GM12878 (cell line): ENCODE results near the gene KCNK13. TPM values are rescaled to one million over a fixed set of nuclear protein-coding genes. Genes with fewer than 3 reads are reported as not detected.

Experiments used
- ATAC-seq: fragments of 200-7000 bp; cut with Tn5 transposase; 3 replicates; pipeline ENCODE4 v1.9.1; 2020; ENCODE audit warnings: mild to moderate bottlenecking, moderate library complexity
- BruUV-seq: library from RNA; stranded (reverse); fragments of 400-500 nt; replicated peaks from 2 replicates; lab custom pipeline; 2021; lab: Mats Ljungman, UMichigan
- CTCF ChIA-PET: fragments of 300-600 bp; sonication (Branson Sonifier 250); formaldehyde crosslinking; extraction: SDS; loops from one replicate; lab custom pipeline; 2021; ENCODE audit warnings: inconsistent platforms; lab: Yijun Ruan, JAX
- POLR2A ChIA-PET: fragments of 350-600 bp; formaldehyde crosslinking; extraction: SDS; loops from one replicate; lab custom pipeline; 2021; ENCODE audit warnings: inconsistent platforms; lab: Charles Lee
- RAD21 ChIA-PET: fragments of 300-600 bp; sonication (Branson Sonifier 250); formaldehyde crosslinking; loops from one replicate; lab custom pipeline; 2023; ENCODE audit warnings: antibody characterized with exemption; ENCODE audit not compliant: unreplicated experiment; lab: Charles Lee
- SMC1A ChIA-PET: fragments of 300-600 bp; sonication (Branson Sonifier 250); formaldehyde crosslinking; loops from one replicate; lab custom pipeline; 2023; ENCODE audit not compliant: unreplicated experiment, uncharacterized antibody; lab: Charles Lee
- DNase-seq: peaks from one replicate; pipeline ENCODE4 v3.0.0-alpha.2; 2011; ENCODE audit warnings: low read depth, low spot score
- FAIRE-seq: peaks from 3 replicates; lab custom pipeline; 2011; peaks lifted over from hg19 to GRCh38; lab: Jason Lieb, UNC
- H2AFZ ChIP-seq: 2 replicates; pipeline ENCODE4 v1.6.0; 2011; ENCODE audit warnings: low read depth, low read length, control low read depth; ENCODE audit not compliant: control insufficient read depth
- H3K27ac ChIP-seq: 2 replicates; pipeline ENCODE4 v1.5.1; 2011; ENCODE audit warnings: control low read depth; ENCODE audit not compliant: control insufficient read depth, insufficient read depth
- H3K27me3 ChIP-seq, 2 experiments: replicated peaks in 1 of 2; 2 replicates each; pipeline versions ENCODE4 v1.6.0 to v1.6.1; 2011; ENCODE audit warnings: low read length in 1 of 2; ENCODE audit not compliant: control insufficient read depth in 2 of 2, insufficient read depth in 2 of 2
- H3K36me3 ChIP-seq, 2 experiments: 2 replicates each; pipeline ENCODE4 v1.5.1; 2011; ENCODE audit warnings: low read length in 1 of 2; ENCODE audit not compliant: control insufficient read depth in 2 of 2, insufficient read depth in 2 of 2
- H3K4me1 ChIP-seq: 2 replicates; pipeline ENCODE4 v1.6.1; 2011; ENCODE audit warnings: mild to moderate bottlenecking, low read length, moderate library complexity, mixed read lengths; ENCODE audit not compliant: control insufficient read depth, insufficient read depth
- H3K4me2 ChIP-seq: 2 replicates; pipeline ENCODE4 v1.6.0; 2011; ENCODE audit warnings: control low read depth; ENCODE audit not compliant: control insufficient read depth, insufficient read depth
- H3K4me3 ChIP-seq: fragments of 200-600 bp; sonication (generic); 2 replicates; pipeline ENCODE4 v1.5.1; 2016
- H3K79me2 ChIP-seq: 2 replicates; pipeline ENCODE4 v1.6.0; 2011; ENCODE audit warnings: low read length; ENCODE audit not compliant: control insufficient read depth, insufficient read depth
- H3K9ac ChIP-seq: 2 replicates; pipeline ENCODE4 v1.8.0; 2011; ENCODE audit warnings: low read length, control low read depth, mixed read lengths; ENCODE audit not compliant: control insufficient read depth, insufficient read depth
- H3K9me3 ChIP-seq: replicated peaks from 3 replicates; pipeline ENCODE4 v1.5.1; 2011; ENCODE audit warnings: mild to moderate bottlenecking, low read length; ENCODE audit not compliant: control insufficient read depth, insufficient read depth
- H4K20me1 ChIP-seq: 2 replicates; pipeline ENCODE4 v1.6.0; 2011; ENCODE audit not compliant: control insufficient read depth, insufficient read depth
- FOXK2 ChIP-seq: fragments of 450-650 bp; IDR thresholded peaks from 2 replicates; pipeline ENCODE4 v1.6.1; 2017; ENCODE audit warnings: mild to moderate bottlenecking, moderate library complexity
- HDAC2 ChIP-seq: fragments of 200-600 bp; sonication (generic); IDR thresholded peaks from 2 replicates; pipeline ENCODE4 v1.6.1; 2017
- NFIC ChIP-seq: IDR thresholded peaks from 2 replicates; pipeline ENCODE4 v1.6.1; 2012; ENCODE audit warnings: low read depth, mild to moderate bottlenecking, inconsistent platforms, low read length, moderate library complexity
- SPI1 ChIP-seq: IDR thresholded peaks from 2 replicates; pipeline ENCODE4 v1.6.1; 2011; ENCODE audit warnings: low read depth, mild to moderate bottlenecking, low read length, moderate library complexity, borderline replicate concordance; ENCODE audit not compliant: insufficient read depth
- WGBS: methylation state at CpG from one replicate; pipeline ENCODE4 v1.1.6; 2016; ENCODE audit warnings: low lambda C conversion rate; ENCODE audit not compliant: insufficient replicate concordance, insufficient coverage; ENCODE audit errors: missing lambda C conversion rate; 5-methylcytosine and 5-hydroxymethylcytosine counted together
- in situ Hi-C: fragments of 300-500 bp; cut with MboI; formaldehyde crosslinking; loops from 9 replicates; pipeline ENCODE4 v1.14.3; 2018; ENCODE audit warnings: mixed read lengths
- intact Hi-C: fragments of 100-400 bp; cut with micrococcal nuclease; formaldehyde crosslinking; loops from one replicate; pipeline ENCODE4 v1.14.2; 2022; ENCODE audit not compliant: unreplicated experiment
- polyA plus RNA-seq, 11 experiments: library from polyadenylated mRNA; depleted of rRNA in 4 of 11; unstranded in 6 of 11; stranded (reverse) in 5 of 11; fragments of >200 nt; fragmentation: Nextera tagmentation in 4 of 11; fragmentation: Illumina TruSeq in 1 of 11; extraction: Ambion mirVana in 4 of 11; extraction: Trizol in 1 of 11; gene quantifications; 1 replicate in 1 of 11; 2 replicates in 10 of 11; pipeline versions ENCODE4 v1.2.1 to v1.2.3, GENCODE V29; 2011 to 2016; ENCODE audit warnings: inconsistent platforms in 2 of 11, missing spikeins in 2 of 11, low read depth in 1 of 11
- total RNA-seq, 4 experiments: library from RNA; depleted of rRNA in 3 of 4; stranded (reverse); fragments of >200 nt in 3 of 4; fragmentation: Illumina TruSeq in 1 of 4; extraction: Trizol in 1 of 4; gene quantifications; 2 replicates each; pipeline versions ENCODE4 v1.2.1 to v1.2.3, GENCODE V29; 2013 to 2021
- TF ChIP-seq, protein P1 (sequence below): fragments of 450-650 bp; formaldehyde crosslinking; IDR thresholded peaks from 2 replicates; pipeline ENCODE4 v1.4.0; 2020; ENCODE audit warnings: mild to moderate bottlenecking, moderate library complexity
- TF ChIP-seq, protein P2 (sequence below): fragments of 450-650 bp; IDR thresholded peaks from 2 replicates; pipeline ENCODE4 v1.6.1; 2017; ENCODE audit warnings: mild to moderate bottlenecking
- TF ChIP-seq, protein P3 (sequence below): IDR thresholded peaks from 2 replicates; pipeline ENCODE4 v1.6.1; 2011; ENCODE audit warnings: low read depth, mild to moderate bottlenecking, low read length, moderate library complexity, borderline replicate concordance; ENCODE audit errors: extremely low read depth
- TF ChIP-seq, protein P4 (sequence below): IDR thresholded peaks from 2 replicates; pipeline ENCODE4 v1.6.1; 2012; ENCODE audit warnings: improper control_type of control experiment, low read depth, low read length; ENCODE audit not compliant: insufficient replicate concordance

Gene KCNK13
- total and polyA plus RNA-seq, 10 of the 15 experiments (the other 5 are each of a cell fraction or from before 2014, with no cell fraction given) = not detected

DNA sequence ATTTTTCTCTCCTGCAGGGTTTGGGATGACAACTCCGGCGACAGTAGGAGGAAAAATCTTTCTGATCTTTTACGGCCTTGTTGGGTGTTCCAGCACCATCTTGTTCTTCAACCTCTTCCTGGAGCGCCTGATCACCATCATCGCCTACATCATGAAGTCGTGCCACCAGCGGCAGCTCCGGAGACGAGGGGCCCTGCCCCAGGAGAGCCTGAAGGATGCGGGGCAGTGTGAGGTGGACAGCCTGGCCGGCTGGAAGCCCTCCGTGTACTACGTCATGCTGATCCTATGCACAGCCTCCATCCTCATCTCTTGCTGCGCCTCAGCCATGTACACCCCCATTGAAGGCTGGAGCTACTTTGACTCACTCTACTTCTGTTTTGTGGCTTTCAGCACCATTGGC is 122.3 kb downstream of the KCNK13 start (continued):
- TF ChIP-seq, protein P1, sequence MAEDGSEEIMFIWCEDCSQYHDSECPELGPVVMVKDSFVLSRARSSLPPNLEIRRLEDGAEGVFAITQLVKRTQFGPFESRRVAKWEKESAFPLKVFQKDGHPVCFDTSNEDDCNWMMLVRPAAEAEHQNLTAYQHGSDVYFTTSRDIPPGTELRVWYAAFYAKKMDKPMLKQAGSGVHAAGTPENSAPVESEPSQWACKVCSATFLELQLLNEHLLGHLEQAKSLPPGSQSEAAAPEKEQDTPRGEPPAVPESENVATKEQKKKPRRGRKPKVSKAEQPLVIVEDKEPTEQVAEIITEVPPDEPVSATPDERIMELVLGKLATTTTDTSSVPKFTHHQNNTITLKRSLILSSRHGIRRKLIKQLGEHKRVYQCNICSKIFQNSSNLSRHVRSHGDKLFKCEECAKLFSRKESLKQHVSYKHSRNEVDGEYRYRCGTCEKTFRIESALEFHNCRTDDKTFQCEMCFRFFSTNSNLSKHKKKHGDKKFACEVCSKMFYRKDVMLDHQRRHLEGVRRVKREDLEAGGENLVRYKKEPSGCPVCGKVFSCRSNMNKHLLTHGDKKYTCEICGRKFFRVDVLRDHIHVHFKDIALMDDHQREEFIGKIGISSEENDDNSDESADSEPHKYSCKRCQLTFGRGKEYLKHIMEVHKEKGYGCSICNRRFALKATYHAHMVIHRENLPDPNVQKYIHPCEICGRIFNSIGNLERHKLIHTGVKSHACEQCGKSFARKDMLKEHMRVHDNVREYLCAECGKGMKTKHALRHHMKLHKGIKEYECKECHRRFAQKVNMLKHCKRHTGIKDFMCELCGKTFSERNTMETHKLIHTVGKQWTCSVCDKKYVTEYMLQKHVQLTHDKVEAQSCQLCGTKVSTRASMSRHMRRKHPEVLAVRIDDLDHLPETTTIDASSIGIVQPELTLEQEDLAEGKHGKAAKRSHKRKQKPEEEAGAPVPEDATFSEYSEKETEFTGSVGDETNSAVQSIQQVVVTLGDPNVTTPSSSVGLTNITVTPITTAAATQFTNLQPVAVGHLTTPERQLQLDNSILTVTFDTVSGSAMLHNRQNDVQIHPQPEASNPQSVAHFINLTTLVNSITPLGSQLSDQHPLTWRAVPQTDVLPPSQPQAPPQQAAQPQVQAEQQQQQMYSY (CRISPR knock-in tag) = no peak
- TF ChIP-seq NFIC (no peak), SPI1 (no peak)
- TF ChIP-seq, protein P2, sequence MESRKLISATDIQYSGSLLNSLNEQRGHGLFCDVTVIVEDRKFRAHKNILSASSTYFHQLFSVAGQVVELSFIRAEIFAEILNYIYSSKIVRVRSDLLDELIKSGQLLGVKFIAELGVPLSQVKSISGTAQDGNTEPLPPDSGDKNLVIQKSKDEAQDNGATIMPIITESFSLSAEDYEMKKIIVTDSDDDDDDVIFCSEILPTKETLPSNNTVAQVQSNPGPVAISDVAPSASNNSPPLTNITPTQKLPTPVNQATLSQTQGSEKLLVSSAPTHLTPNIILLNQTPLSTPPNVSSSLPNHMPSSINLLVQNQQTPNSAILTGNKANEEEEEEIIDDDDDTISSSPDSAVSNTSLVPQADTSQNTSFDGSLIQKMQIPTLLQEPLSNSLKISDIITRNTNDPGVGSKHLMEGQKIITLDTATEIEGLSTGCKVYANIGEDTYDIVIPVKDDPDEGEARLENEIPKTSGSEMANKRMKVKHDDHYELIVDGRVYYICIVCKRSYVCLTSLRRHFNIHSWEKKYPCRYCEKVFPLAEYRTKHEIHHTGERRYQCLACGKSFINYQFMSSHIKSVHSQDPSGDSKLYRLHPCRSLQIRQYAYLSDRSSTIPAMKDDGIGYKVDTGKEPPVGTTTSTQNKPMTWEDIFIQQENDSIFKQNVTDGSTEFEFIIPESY = no peak

DNA sequence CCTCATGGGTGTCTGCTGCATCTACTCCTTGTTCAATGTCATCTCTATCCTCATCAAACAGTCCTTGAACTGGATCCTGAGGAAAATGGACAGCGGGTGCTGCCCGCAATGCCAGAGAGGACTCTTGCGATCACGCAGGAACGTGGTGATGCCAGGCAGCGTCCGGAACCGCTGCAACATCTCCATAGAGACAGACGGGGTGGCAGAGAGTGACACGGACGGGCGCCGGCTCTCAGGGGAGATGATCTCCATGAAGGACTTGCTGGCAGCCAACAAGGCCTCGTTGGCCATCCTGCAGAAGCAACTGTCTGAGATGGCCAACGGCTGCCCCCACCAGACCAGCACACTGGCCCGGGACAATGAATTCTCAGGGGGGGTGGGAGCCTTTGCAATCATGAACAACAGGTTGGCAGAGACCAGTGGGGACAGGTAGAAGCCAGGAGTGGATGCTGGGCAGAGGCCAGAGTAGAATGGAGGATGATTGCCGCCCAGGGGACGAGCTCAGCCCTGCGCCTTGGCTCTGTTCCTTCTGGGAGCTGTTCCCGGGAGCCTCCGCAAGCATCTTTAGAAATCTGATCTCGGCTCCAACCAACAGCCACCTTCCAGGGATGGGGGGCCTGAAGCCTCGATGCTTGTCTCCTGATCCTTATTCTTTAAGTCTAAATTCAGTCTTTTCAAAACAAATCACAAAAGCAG is 122.9 kb downstream of the KCNK13 start:
- ChIA-PET RAD21 (no interaction called here), SMC1A (no interaction called here), POLR2A (no interaction called here), CTCF (no interaction called here)
- BruUV-seq = no TSS peak
- Histone ChIP-seq H3K9ac (no peak overlapping the region), H3K27ac (no peak overlapping the region), H3K4me3 (no peak overlapping the region), H4K20me1 (no peaks in the 10 kb centered on the region), H3K79me2 (no peaks in the 10 kb centered on the region), H3K4me1 (no peaks in the 10 kb centered on the region), H3K36me3 (no peaks in the 10 kb centered on the region), H3K9me3 (no peaks in the 10 kb centered on the region), H3K27me3 (no peaks in the 10 kb centered on the region), H2AFZ (no peak overlapping the region), H3K4me2 (no peak overlapping the region)
- DNase-seq = no peak
- intact Hi-C loops (loop anchor here (10.0 kb wide), 1 partner anchor 670 kb away; no protein-coding TSS in a partner anchor), in situ Hi-C loops (no loop called here)
- FAIRE-seq = no peak
- 53% methylated on average over 23 of the region's 23 CpGs for WGBS
- no peak for ATAC-seq
- TF ChIP-seq, protein P3, sequence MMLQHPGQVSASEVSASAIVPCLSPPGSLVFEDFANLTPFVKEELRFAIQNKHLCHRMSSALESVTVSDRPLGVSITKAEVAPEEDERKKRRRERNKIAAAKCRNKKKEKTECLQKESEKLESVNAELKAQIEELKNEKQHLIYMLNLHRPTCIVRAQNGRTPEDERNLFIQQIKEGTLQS = no peak
- TF ChIP-seq HDAC2 = no peak
- no peak for TF ChIP-seq FOXK2
- TF ChIP-seq, protein P4, sequence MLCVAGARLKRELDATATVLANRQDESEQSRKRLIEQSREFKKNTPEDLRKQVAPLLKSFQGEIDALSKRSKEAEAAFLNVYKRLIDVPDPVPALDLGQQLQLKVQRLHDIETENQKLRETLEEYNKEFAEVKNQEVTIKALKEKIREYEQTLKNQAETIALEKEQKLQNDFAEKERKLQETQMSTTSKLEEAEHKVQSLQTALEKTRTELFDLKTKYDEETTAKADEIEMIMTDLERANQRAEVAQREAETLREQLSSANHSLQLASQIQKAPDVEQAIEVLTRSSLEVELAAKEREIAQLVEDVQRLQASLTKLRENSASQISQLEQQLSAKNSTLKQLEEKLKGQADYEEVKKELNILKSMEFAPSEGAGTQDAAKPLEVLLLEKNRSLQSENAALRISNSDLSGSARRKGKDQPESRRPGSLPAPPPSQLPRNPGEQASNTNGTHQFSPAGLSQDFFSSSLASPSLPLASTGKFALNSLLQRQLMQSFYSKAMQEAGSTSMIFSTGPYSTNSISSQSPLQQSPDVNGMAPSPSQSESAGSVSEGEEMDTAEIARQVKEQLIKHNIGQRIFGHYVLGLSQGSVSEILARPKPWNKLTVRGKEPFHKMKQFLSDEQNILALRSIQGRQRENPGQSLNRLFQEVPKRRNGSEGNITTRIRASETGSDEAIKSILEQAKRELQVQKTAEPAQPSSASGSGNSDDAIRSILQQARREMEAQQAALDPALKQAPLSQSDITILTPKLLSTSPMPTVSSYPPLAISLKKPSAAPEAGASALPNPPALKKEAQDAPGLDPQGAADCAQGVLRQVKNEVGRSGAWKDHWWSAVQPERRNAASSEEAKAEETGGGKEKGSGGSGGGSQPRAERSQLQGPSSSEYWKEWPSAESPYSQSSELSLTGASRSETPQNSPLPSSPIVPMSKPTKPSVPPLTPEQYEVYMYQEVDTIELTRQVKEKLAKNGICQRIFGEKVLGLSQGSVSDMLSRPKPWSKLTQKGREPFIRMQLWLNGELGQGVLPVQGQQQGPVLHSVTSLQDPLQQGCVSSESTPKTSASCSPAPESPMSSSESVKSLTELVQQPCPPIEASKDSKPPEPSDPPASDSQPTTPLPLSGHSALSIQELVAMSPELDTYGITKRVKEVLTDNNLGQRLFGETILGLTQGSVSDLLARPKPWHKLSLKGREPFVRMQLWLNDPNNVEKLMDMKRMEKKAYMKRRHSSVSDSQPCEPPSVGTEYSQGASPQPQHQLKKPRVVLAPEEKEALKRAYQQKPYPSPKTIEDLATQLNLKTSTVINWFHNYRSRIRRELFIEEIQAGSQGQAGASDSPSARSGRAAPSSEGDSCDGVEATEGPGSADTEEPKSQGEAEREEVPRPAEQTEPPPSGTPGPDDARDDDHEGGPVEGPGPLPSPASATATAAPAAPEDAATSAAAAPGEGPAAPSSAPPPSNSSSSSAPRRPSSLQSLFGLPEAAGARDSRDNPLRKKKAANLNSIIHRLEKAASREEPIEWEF = no peak
